Suprapubic skin (tissue), 4 donors: ENCODE data around the gene PACRG. TPM values are rescaled to one million over a fixed set of nuclear protein-coding genes. Genes with fewer than 3 reads are reported as not detected.

Experiments
- DNase-seq, 2 donors: peaks; one replicate each; pipeline ENCODE4 v3.0.0-alpha.2; 2019; ENCODE audit warnings: low spot score in 2 of 2
- H3K27ac ChIP-seq: fragments of 200-600 bp; sonication (generic); one replicate; pipeline ENCODE4 v1.5.1; 2019
- H3K27me3 ChIP-seq: fragments of 200-600 bp; sonication (generic); one replicate; pipeline ENCODE4 v1.5.1; 2019
- H3K36me3 ChIP-seq: fragments of 200-600 bp; sonication (generic); one replicate; pipeline ENCODE4 v1.5.1; 2019
- H3K4me1 ChIP-seq: fragments of 200-600 bp; sonication (generic); one replicate; pipeline ENCODE4 v1.5.1; 2019
- H3K4me3 ChIP-seq: fragments of 200-600 bp; sonication (generic); one replicate; pipeline ENCODE4 v1.5.1; 2019; ENCODE audit warnings: mild to moderate bottlenecking
- H3K9me3 ChIP-seq: fragments of 200-600 bp; sonication (generic); one replicate; pipeline ENCODE4 v1.5.1; 2019
- EP300 ChIP-seq: sonication (generic); formaldehyde crosslinking; IDR thresholded peaks from one replicate; pipeline ENCODE4 v1.6.1; 2017; ENCODE audit warnings: antibody characterized with exemption
- POLR2A ChIP-seq, 2 donors: fragments of 450-650 bp; IDR thresholded peaks; one replicate each; pipeline ENCODE4 v1.6.1; 2017; ENCODE audit warnings: antibody characterized with exemption in 2 of 2, mild to moderate bottlenecking in 2 of 2, moderate library complexity in 2 of 2
- POLR2AphosphoS5 ChIP-seq, 3 donors: sonication (generic); formaldehyde crosslinking; IDR thresholded peaks; one replicate each; pipeline ENCODE4 v1.6.1; 2017; ENCODE audit warnings: antibody characterized with exemption in 3 of 3
- WGBS: methylation state at CpG from one replicate; pipeline ENCODE4 v1.1.5; 2018; 5-methylcytosine and 5-hydroxymethylcytosine counted together
- total RNA-seq, 4 donors: library from RNA; depleted of rRNA; stranded (reverse); fragments of >200 nt; gene quantifications; one replicate each; pipeline ENCODE4 v1.1.0, GENCODE V29; 2016
- TF ChIP-seq, protein P1 (sequence below), 2 donors: fragments of 200-600 bp in 1 of 2; fragments of 450-650 bp in 1 of 2; sonication (generic) in 1 of 2; IDR thresholded peaks; one replicate each; pipeline ENCODE4 v1.5.1; 2016 to 2019; ENCODE audit warnings: antibody characterized with exemption in 2 of 2, mild to moderate bottlenecking in 1 of 2, moderate library complexity in 1 of 2

PACRG gene
- total RNA-seq, 4 donors from 2014 or later = 1.1 to 2.3 (median 2.0) TPM

DNA sequence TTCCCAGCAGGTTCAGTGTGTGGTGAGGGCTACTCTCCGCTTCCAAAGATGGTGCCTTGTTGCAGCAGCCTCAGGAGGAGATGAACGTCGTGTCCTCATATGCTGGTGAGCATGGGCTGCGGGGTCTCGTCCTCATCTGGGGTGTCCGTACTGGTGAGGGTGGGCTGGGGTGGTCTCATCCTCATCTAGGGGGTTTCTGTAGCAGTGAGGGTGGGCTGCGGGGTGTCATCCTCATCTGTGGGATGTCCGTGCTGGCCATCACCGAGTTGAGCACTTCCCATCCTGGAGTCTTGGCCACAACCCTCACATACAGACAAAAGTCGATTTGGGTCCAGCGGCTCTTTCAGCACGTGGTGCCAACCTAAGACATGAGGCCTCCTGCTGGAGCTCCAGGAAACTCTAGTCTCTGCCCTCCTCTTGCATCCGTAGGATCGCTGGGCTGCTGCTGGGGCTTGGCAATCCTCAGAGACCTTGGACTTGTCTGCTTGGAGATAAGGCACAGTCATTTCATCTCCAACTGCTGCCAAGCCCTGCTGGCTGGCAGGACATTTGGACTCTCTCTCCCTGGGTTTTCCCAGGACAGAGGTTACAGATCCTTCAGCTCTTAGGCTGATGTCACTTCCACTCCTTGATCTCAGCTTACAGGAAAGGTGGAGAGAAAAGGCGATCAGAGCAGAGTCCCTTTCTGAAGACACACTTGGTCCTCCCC is 160.4 kb downstream of the PACRG start:
- no peak overlapping the region for H3K27ac ChIP-seq
- WGBS = 98% methylated on average over 12 of the region's 15 CpGs
- H3K4me3 ChIP-seq = no peak overlapping the region
- no peaks in the 10 kb centered on the region for H3K27me3 ChIP-seq
- H3K4me1 ChIP-seq = no peaks in the 10 kb centered on the region
- no peaks in the 10 kb centered on the region for H3K36me3 ChIP-seq
- H3K9me3 ChIP-seq = no peaks in the 10 kb centered on the region
- TF ChIP-seq, protein P1, sequence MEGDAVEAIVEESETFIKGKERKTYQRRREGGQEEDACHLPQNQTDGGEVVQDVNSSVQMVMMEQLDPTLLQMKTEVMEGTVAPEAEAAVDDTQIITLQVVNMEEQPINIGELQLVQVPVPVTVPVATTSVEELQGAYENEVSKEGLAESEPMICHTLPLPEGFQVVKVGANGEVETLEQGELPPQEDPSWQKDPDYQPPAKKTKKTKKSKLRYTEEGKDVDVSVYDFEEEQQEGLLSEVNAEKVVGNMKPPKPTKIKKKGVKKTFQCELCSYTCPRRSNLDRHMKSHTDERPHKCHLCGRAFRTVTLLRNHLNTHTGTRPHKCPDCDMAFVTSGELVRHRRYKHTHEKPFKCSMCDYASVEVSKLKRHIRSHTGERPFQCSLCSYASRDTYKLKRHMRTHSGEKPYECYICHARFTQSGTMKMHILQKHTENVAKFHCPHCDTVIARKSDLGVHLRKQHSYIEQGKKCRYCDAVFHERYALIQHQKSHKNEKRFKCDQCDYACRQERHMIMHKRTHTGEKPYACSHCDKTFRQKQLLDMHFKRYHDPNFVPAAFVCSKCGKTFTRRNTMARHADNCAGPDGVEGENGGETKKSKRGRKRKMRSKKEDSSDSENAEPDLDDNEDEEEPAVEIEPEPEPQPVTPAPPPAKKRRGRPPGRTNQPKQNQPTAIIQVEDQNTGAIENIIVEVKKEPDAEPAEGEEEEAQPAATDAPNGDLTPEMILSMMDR (IDR thresholded peaks at IDR 0.05) = no peak
- TF ChIP-seq POLR2A (IDR thresholded peaks at IDR 0.05) = no peak
- no peak for TF ChIP-seq EP300
- no peak for TF ChIP-seq POLR2AphosphoS5 (IDR thresholded peaks at IDR 0.05)
- no peak for DNase-seq

GRCh38 chr6:162889303-162889702 is 161.5 kb downstream of the PACRG start:
- H3K4me3 ChIP-seq = no peak overlapping the region
- no peak for DNase-seq
- H3K27me3 ChIP-seq = no peaks in the 10 kb centered on the region
- no peak overlapping the region for H3K27ac ChIP-seq
- H3K4me1 ChIP-seq = no peaks in the 10 kb centered on the region
- TF ChIP-seq POLR2A (IDR thresholded peaks at IDR 0.05) (no peak), POLR2AphosphoS5 (IDR thresholded peaks at IDR 0.05) (no peak), EP300 (no peak)
- TF ChIP-seq, protein P1 (IDR thresholded peaks at IDR 0.05) = no peak
- H3K36me3 ChIP-seq = no peaks in the 10 kb centered on the region
- WGBS = 63% methylated on average over 1 of the region's 1 CpG
- H3K9me3 ChIP-seq = no peaks in the 10 kb centered on the region

- WGBS = 93% methylated on average over 8 of the region's 8 CpGs
- Histone ChIP-seq H3K27me3 (no peaks in the 10 kb centered on the region), H3K4me1 (no peaks in the 10 kb centered on the region), H3K4me3 (no peak overlapping the region), H3K36me3 (no peaks in the 10 kb centered on the region), H3K9me3 (no peaks in the 10 kb centered on the region), H3K27ac (no peak overlapping the region)
- DNase-seq = no peak
- no peak for TF ChIP-seq POLR2A (IDR thresholded peaks at IDR 0.05)
- TF ChIP-seq EP300 = no peak
- TF ChIP-seq, protein P1 (IDR thresholded peaks at IDR 0.05) = no peak
- no peak for TF ChIP-seq POLR2AphosphoS5 (IDR thresholded peaks at IDR 0.05)
Observed at GRCh38 chr6:162898011-162898410, 170.2 kb downstream of the PACRG start.

GRCh38 chr6:162899148-162899547 is 171.4 kb downstream of the PACRG start:
- no peak for DNase-seq
- Histone ChIP-seq H3K27me3 (no peaks in the 10 kb centered on the region), H3K9me3 (no peaks in the 10 kb centered on the region), H3K27ac (no peak overlapping the region), H3K4me3 (no peak overlapping the region), H3K36me3 (no peaks in the 10 kb centered on the region), H3K4me1 (no peaks in the 10 kb centered on the region)
- 81% methylated on average over 8 of the region's 8 CpGs for WGBS
- TF ChIP-seq, protein P1 (IDR thresholded peaks at IDR 0.05) = no peak
- TF ChIP-seq POLR2A (IDR thresholded peaks at IDR 0.05) = no peak
- TF ChIP-seq EP300 = no peak
- no peak for TF ChIP-seq POLR2AphosphoS5 (IDR thresholded peaks at IDR 0.05)

DNA sequence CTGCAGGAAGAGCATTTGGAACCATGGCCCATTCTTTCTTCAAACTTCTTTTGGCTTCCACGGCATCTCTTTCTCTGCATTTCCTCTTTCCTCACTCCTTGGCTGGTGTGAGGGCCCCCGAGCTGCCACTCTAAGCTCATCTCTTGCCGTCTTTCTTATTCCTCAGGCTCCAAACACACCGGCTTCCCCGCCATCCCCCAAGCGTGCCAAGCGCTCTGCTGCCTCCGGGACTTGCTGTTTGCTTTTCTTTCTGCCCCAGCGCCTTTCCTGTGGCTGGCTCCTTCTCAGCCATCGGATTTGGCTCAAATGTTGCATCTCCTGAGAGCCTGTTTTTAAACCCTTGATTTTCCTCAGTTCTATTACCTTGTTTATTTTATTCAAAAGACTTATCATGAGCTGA is 172.7 kb downstream of the PACRG start:
- H3K4me1 ChIP-seq = no peaks in the 10 kb centered on the region
- TF ChIP-seq, protein P1 (IDR thresholded peaks at IDR 0.05) = no peak
- TF ChIP-seq EP300 (no peak), POLR2AphosphoS5 (IDR thresholded peaks at IDR 0.05) (no peak), POLR2A (IDR thresholded peaks at IDR 0.05) (no peak)
- H3K27me3 ChIP-seq = no peaks in the 10 kb centered on the region
- H3K27ac ChIP-seq = no peak overlapping the region
- no peaks in the 10 kb centered on the region for H3K9me3 ChIP-seq
- 90% methylated on average over 10 of the region's 10 CpGs for WGBS
- H3K4me3 ChIP-seq = no peak overlapping the region
- no peak for DNase-seq
- H3K36me3 ChIP-seq = no peaks in the 10 kb centered on the region
